Astrocyte (in vitro differentiated cells and primary cell): ENCODE measurements around the gene GSN. TPM values are rescaled to one million over a fixed set of nuclear protein-coding genes. Genes with fewer than 3 reads are reported as not detected.

Experiments
- DNase-seq: peaks from one replicate; pipeline ENCODE4 v3.0.0-alpha.2; 2010; ENCODE audit warnings: low read depth
- FAIRE-seq: peaks from 2 replicates; lab custom pipeline; 2011; peaks lifted over from hg19 to GRCh38; lab: Jason Lieb, UNC
- H2AFZ ChIP-seq: 2 replicates; pipeline ENCODE4 v1.6.0; 2012; ENCODE audit warnings: low read depth, low read length, inconsistent platforms
- H3K27ac ChIP-seq: 2 replicates; pipeline ENCODE4 v1.5.1; 2011; ENCODE audit warnings: low read depth, low read length, inconsistent platforms
- H3K27me3 ChIP-seq: 2 replicates; pipeline ENCODE4 v1.6.0; 2011; ENCODE audit warnings: low read length, inconsistent platforms; ENCODE audit not compliant: insufficient read depth
- H3K36me3 ChIP-seq: 2 replicates; pipeline ENCODE4 v1.5.1; 2011; ENCODE audit warnings: low read length, inconsistent platforms; ENCODE audit not compliant: insufficient read depth
- H3K4me1 ChIP-seq: 2 replicates; pipeline ENCODE4 v1.5.1; 2011; ENCODE audit warnings: low read length, inconsistent platforms; ENCODE audit not compliant: insufficient read depth
- H3K4me2 ChIP-seq: 2 replicates; pipeline ENCODE4 v1.6.0; 2012; ENCODE audit warnings: low read length, inconsistent platforms
- H3K4me3 ChIP-seq: 2 replicates; pipeline ENCODE4 v1.5.1; 2011; ENCODE audit warnings: low read depth, mild to moderate bottlenecking, low read length, inconsistent platforms; ENCODE audit not compliant: insufficient read depth
- H3K79me2 ChIP-seq: 2 replicates; pipeline ENCODE4 v1.6.0; 2012; ENCODE audit warnings: mild to moderate bottlenecking, low read length, inconsistent platforms; ENCODE audit not compliant: insufficient read depth
- H3K9ac ChIP-seq: 2 replicates; pipeline ENCODE4 v1.6.0; 2012; ENCODE audit warnings: mild to moderate bottlenecking, low read length, inconsistent platforms
- H3K9me3 ChIP-seq: 2 replicates; pipeline ENCODE4 v1.5.1; 2012; ENCODE audit warnings: low read depth, mild to moderate bottlenecking, low read length, inconsistent platforms; ENCODE audit not compliant: insufficient read depth
- H4K20me1 ChIP-seq: 2 replicates; pipeline ENCODE4 v1.6.0; 2012; ENCODE audit warnings: low read length, inconsistent platforms; ENCODE audit not compliant: insufficient read depth
- H3K27ac Mint-ChIP-seq: one replicate; pipeline ENCODE4 v1.8.0; 2021; ENCODE audit warnings: mild to moderate bottlenecking, mixed read lengths; ENCODE audit not compliant: unreplicated experiment
- H3K27me3 Mint-ChIP-seq: one replicate; pipeline ENCODE4 v1.8.0; 2021; ENCODE audit warnings: low read depth, mixed read lengths; ENCODE audit not compliant: unreplicated experiment
- H3K36me3 Mint-ChIP-seq: one replicate; pipeline ENCODE4 v1.8.0; 2021; ENCODE audit warnings: low read depth, mixed read lengths; ENCODE audit not compliant: unreplicated experiment
- H3K4me1 Mint-ChIP-seq: one replicate; pipeline ENCODE4 v1.8.0; 2021; ENCODE audit warnings: low read depth, mixed read lengths; ENCODE audit not compliant: unreplicated experiment
- H3K4me3 Mint-ChIP-seq: one replicate; pipeline ENCODE4 v1.8.0; 2021; ENCODE audit warnings: mild to moderate bottlenecking, moderate library complexity, mixed read lengths; ENCODE audit not compliant: unreplicated experiment
- H3K9me3 Mint-ChIP-seq: one replicate; pipeline ENCODE4 v1.8.0; 2021; ENCODE audit warnings: mild to moderate bottlenecking, mixed read lengths; ENCODE audit not compliant: unreplicated experiment
- CTCF ChIP-seq: IDR thresholded peaks from 2 replicates; pipeline ENCODE4 v1.5.1; 2011; ENCODE audit warnings: low read depth, mild to moderate bottlenecking, inconsistent platforms, low read length, moderate library complexity; ENCODE audit not compliant: insufficient read depth
- EZH2 ChIP-seq: IDR thresholded peaks from 2 replicates; pipeline ENCODE4 v1.6.1; 2012; ENCODE audit warnings: mild to moderate bottlenecking, low read length, inconsistent platforms; ENCODE audit not compliant: insufficient read depth
- total RNA-seq: library from RNA; stranded (reverse); gene quantifications from 2 replicates; pipeline ENCODE4 v1.2.1, GENCODE V29; 2021

GSN gene
- total RNA-seq, 1 donor from 2014 or later = 260 TPM

- Histone ChIP-seq H4K20me1 (peaks cover 22% of the 10 kb centered on the region), H3K36me3 (peaks cover 27% of the 10 kb centered on the region), H3K9ac (no peak overlapping the region), H3K4me3 (no peak overlapping the region), H3K9me3 (no peaks in the 10 kb centered on the region), H3K79me2 (peaks cover 4% of the 10 kb centered on the region), H3K27me3 (no peaks in the 10 kb centered on the region), H3K4me2 (no peak overlapping the region), H3K4me1 (no peaks in the 10 kb centered on the region), H2AFZ (no peak overlapping the region), H3K27ac (no peak overlapping the region)
- H3K27ac Mint-ChIP-seq = no peak overlapping the region
- H3K36me3 Mint-ChIP-seq = peaks cover 42% of the 10 kb centered on the region
- H3K4me3 Mint-ChIP-seq = no peak overlapping the region
- H3K27me3 Mint-ChIP-seq = no peaks in the 10 kb centered on the region
- peaks cover 2% of the 10 kb centered on the region for H3K4me1 Mint-ChIP-seq
- H3K9me3 Mint-ChIP-seq = peaks cover 2% of the 10 kb centered on the region
- DNase-seq (no peak), FAIRE-seq (no peak)
- TF ChIP-seq CTCF (no peak), EZH2 (no peak)
Observed at GRCh38 chr9:121305269-121305994, 37.5 kb downstream of the GSN start.

- Histone ChIP-seq H3K27ac (no peak overlapping the region), H3K4me3 (no peak overlapping the region), H3K4me1 (no peaks in the 10 kb centered on the region), H3K36me3 (peaks cover 40% of the 10 kb centered on the region), H3K4me2 (no peak overlapping the region), H4K20me1 (peaks cover 12% of the 10 kb centered on the region), H3K79me2 (no peaks in the 10 kb centered on the region), H3K27me3 (no peaks in the 10 kb centered on the region), H2AFZ (no peak overlapping the region), H3K9me3 (no peaks in the 10 kb centered on the region), H3K9ac (no peak overlapping the region)
- H3K36me3 Mint-ChIP-seq = peaks cover 51% of the 10 kb centered on the region
- H3K27me3 Mint-ChIP-seq = no peaks in the 10 kb centered on the region
- DNase-seq (no peak), FAIRE-seq (no peak)
- H3K9me3 Mint-ChIP-seq = peaks cover 4% of the 10 kb centered on the region
- H3K4me3 Mint-ChIP-seq = no peak overlapping the region
- peak overlapping the region; percentile 74 for H3K27ac Mint-ChIP-seq
- H3K4me1 Mint-ChIP-seq = no peaks in the 10 kb centered on the region
- TF ChIP-seq CTCF = no peak
- no peak for TF ChIP-seq EZH2
Observed at GRCh38 chr9:121307976-121308375, 40.0 kb downstream of the GSN start.

GRCh38 chr9:121308765-121309164 is 40.8 kb downstream of the GSN start:
- Mint-ChIP-seq H3K4me3 (no peak overlapping the region), H3K36me3 (peaks cover 54% of the 10 kb centered on the region), H3K4me1 (no peaks in the 10 kb centered on the region), H3K27ac (no peak overlapping the region), H3K27me3 (no peaks in the 10 kb centered on the region), H3K9me3 (peaks cover 4% of the 10 kb centered on the region)
- no peak for DNase-seq
- Histone ChIP-seq H3K9me3 (no peaks in the 10 kb centered on the region), H3K36me3 (peaks cover 39% of the 10 kb centered on the region), H3K27me3 (no peaks in the 10 kb centered on the region), H3K4me1 (no peaks in the 10 kb centered on the region), H3K27ac (no peak overlapping the region), H3K4me3 (no peak overlapping the region), H3K9ac (no peak overlapping the region), H3K4me2 (no peak overlapping the region), H2AFZ (no peak overlapping the region), H4K20me1 (peaks cover 10% of the 10 kb centered on the region), H3K79me2 (no peaks in the 10 kb centered on the region)
- no peak for FAIRE-seq
- no peak for TF ChIP-seq CTCF
- no peak for TF ChIP-seq EZH2
